HG02973 (cell line): ENCODE data around the gene PTX4.

ENCODE experiments used
- ATAC-seq: cut with Tn5 transposase; IDR thresholded peaks from one replicate; pipeline ENCODE4 v1.9.1; 2021; ENCODE audit warnings: moderate library complexity; ENCODE audit not compliant: unreplicated experiment

The PTX4 gene

GRCh38 chr16:1501630-1502029 is 12.9 kb upstream of the PTX4 start:
- ATAC-seq, result no peak

- no peak for ATAC-seq
Observed at GRCh38 chr16:1500465-1501150, 11.9 kb upstream of the PTX4 start.

DNA sequence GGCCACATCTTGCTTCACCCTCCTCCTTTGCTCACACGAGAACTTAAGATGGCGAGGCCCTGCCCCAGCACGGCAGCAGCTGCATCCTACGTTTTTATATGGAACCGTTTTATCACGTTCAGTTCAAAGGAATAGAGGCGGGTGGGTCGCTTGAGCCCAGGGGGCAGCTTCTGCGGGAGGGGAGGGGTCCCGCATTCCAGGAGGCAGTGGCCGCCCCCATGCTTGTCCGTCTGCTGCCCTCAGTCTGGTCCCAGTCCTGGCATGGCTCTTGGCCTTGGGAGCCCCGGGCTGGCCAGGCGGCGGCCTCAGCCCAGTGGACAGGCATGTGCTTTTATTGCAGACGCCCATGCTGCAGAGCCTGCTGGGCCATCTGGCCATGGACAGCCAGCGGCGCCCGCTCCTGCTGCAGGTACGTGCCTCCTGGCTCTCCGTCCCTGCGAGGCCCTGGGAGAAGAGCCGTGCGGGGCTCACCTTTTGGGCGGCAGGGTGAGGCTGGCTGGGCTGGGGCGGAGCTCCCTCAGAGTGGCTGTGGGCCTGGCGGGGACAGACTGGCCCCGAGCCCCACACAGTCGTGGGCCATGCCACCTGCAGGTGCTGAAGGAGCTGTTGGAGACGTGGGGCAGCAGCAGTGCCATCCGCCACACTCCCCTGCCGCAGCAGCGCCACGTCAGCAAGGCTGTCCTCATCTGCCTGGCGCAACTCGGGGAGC is 11.2 kb upstream of the PTX4 start:
- ATAC-seq, result no peak

- ATAC-seq, result no peak
Observed at GRCh38 chr16:1498899-1499676, 10.3 kb upstream of the PTX4 start.

- no peak for ATAC-seq
Observed at GRCh38 chr16:1497014-1497598, 8.4 kb upstream of the PTX4 start.

DNA sequence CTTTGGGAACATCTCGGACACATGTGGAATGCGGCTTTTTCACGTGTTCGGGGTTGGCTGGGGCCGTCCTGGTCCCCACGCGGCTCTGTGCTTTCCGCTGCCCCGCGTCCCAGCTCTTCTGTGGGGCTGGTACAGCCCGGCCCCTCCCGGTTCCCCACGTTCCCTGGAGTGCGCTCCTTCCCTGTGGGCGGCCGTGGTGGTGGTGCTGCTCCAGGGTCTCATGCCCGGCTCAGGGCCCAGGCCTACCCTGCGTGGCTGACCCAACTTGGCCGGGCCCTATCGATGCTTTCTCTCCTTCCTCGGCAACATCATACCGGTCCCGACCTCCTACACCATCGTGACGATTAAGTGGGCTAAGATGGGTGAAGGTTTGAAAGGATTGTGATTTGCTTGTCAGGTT is 7.7 kb upstream of the PTX4 start:
- no peak for ATAC-seq

GRCh38 chr16:1495889-1496262 is 7.1 kb upstream of the PTX4 start:
- no peak for ATAC-seq

- no peak for ATAC-seq
Observed at GRCh38 chr16:1495211-1495888, 6.6 kb upstream of the PTX4 start.

DNA sequence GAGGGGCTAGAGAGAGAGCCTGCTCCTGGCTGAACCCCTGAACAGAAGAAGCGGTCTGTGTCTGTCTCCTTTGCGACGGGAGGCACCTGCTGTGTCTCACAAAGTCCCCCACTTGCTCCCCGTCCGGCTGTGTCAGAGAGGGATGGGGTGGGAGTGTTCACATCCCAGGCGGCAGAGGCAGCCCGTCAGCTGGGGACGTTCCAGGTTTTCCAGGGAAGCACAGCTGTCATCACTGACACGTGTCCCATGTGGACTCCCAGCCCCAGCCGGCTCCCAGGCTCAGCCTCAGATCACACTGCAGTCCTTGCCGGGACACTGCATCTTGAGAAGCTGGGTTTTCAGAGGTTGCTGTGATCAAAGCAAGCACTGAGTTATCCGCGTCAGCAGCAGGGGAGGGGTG is 6.0 kb upstream of the PTX4 start:
- no peak for ATAC-seq

DNA sequence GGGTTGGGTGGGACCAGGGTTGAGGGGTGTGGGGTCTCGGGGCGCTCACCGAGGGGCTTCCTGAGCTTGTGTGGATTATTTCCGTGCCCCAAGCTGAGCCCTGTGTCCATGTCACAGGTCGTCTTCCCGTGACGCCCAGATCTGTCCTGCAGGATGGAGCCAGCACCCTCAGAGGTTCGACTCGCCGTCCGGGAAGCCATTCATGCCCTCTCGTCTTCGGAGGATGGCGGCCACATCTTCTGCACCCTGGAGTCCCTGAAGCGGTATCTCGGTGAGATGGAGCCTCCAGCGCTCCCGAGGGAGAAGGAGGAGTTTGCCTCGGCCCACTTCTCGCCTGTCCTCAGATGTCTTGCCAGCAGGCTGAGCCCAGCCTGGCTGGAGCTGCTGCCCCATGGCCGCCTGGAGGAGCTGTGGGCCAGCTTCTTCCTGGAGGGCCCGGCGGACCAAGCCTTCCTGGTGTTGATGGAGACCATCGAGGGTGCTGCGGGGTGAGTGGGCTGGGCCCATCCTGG is 5.4 kb upstream of the PTX4 start:
- no peak for ATAC-seq

DNA sequence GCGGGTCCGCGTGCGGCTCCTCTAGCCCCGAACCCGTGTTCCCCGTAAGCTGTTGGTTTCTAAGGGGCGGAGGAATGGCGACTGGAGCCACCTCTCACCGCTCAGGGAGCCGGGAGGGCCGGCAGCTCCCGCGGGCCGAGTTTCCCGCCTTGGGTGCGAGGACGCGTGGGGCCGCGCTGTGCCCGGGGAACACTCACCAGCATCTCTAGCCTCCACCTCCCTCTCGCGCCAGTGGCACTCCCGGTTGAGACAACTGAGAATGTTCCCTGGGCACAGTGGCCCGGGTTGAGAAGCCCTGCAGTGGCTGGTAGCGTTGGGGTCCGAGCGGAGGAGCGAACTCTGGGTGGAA is 5.0 kb upstream of the PTX4 start:
- no peak for ATAC-seq

DNA sequence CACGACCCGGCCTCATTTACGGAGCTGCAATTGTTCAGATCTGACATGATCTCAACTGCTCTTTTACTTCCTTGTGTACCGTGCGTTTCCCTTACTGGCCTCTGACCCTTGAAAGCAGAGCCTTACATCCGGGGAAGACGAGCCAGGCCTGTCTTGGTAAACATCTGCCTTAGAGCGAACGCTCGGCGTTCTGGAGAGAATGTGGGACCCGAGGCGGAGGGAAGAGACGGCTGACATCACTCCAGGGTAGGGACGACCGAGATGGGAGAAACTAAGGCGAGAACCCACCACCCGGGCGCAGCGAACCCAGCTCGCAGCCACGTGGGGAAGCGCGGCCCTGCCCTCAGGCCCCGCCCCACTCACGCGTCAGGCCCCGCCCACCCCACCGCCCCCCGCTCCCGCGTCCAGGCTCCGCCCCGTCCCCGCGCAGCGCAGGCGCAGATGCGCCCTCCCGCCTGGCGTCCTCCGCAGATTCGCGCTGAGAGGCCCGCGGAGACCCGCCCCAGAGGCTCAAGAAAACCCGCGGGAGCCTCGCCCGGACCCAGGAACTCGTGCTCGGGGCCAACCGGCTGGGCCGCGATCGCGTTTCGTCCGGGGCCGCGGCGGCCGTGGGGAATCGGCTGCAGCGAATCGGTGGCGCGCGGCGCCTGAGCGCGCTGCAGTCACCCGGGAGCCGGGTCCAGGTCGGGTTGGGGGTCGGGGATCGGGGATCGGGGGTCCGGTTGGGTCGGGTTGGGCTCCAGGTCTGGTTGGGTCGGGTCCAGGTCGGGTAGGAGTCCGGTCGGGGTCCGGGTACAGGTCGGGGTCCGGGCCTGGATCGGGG is 4.4 kb upstream of the PTX4 start, which contains the start of gene TELO2:
Gene TELO2, plus strand, starts transcription at position 438 of the 823 bp plus-strand sequence. CDS start 922 bp downstream, outside the sequence.
- peak; percentile 47 for ATAC-seq

GRCh38 chr16:1492082-1492922 is 3.6 kb upstream of the PTX4 start:
- no peak for ATAC-seq

GRCh38 chr16:1491327-1491726 is 2.6 kb upstream of the PTX4 start:
- ATAC-seq, result no peak

GRCh38 chr16:1489077-1489476 is 333 bp upstream of the PTX4 start:
- ATAC-seq, result no peak

- no peak for ATAC-seq
Observed at GRCh38 chr16:1488054-1488601, 616 bp downstream of the PTX4 start.

DNA sequence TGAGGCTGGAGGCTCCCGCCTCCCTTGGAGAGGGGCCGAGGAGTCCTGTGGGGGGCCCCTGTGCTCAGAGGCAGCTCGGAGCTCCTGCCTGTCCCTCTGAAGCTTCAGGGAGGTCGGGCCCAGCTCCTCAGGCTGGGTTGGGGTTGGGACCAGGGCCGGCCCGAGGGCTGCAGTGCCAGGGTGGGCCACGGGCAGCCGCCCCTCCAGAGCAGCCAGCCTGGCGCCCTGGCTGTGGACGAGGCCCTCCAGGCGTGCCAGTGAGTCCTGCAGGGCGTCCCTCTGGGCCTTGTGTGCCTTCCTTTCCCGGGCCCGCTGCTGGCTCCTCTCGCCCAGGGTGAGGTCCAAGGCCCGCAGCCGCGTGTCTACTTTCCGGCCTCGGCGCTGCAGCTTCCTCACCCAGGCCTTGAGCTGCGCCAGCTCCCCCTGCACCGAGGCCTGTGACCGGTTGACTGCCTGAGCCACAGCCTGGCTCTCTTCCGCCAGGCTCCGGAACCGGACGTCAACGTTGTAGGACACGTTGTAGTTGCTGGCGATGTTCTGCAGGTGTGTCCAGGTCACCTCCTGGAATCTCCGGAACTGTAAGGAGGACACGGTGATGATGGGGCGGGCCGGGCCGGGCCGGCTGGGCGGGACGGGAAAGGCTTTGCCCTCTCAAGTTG is 1.2 kb downstream of the PTX4 start:
- no peak for ATAC-seq
